RKO (cell line): Measurements from ENCODE around the gene GNMT.
A peak's percentile ranks its signal among the peaks of the same experiment; 100 is the strongest.
"Not testable (repeated sequence)": the region's sequence is repeated elsewhere in the genome, so short reads cannot be mapped to it uniquely, and the experiment has no call there.

Source experiments
- DNase-seq: peaks from one replicate; pipeline ENCODE4 v3.0.0-alpha.2; 2016; ENCODE audit warnings: low spot score

GNMT gene

DNA sequence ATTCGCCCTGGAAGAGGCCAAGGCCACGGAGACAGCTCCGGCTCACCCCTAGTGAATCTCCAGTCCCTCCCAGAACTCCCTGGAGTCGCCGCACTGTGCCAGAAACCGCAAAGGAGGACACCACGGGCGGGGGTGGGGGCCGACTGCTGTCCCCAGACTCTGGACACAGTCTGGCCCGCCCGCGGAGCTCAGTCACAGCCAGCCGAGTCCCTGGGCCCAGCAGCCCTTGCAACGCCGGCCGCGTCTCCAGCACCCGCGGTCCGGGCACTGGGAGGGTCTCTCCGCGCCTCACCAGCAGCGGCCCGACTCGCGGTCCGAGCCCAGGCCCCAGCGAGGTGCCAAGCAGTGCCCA is 17.9 kb downstream of the GNMT start:
- DNase-seq, result no peak

DNA sequence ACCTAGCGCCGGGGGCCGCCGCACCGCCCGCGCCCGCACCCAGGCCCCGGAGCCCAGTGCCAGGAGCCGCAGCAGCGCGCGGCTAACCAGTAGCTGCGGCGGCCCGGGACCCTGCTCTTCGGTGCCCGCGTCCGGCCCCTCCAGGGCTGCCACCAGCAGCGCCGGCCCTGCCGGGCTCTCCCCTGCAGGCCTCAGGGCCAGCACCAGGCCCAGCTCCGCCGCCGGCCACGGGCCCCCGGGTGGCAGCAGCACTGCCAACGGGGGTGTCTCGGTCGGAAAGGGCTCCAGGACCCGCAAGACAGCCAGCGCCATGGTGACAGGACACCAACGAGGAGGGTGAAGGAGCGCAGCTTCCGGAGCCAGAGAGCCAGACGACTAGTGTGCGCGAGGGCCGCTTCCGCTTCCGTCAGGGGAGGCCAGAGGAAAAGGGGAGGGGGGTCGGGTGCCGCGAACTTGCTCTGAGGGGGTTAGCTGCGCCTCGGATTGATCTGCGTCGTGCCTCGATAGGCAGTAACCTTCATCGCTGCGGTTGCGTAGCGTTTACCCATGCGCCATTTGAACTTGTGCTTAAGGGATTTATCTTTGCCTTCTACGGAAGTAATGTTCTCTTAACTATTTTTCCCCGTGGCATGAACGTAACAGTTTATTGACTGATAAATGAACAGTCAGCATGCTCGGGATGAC is 18.4 kb downstream of the GNMT start, which contains the start of gene PEX6:
PEX6 (minus strand) TSS at position 343 of the 684 bp plus-strand sequence; CDS start at position 312, 31 bp downstream.
- DNase-seq, result peak; percentile 95

GRCh38 chr6:42979523-42980177 is 19.1 kb downstream of the GNMT start:
- peak; percentile 80 for DNase-seq

DNA sequence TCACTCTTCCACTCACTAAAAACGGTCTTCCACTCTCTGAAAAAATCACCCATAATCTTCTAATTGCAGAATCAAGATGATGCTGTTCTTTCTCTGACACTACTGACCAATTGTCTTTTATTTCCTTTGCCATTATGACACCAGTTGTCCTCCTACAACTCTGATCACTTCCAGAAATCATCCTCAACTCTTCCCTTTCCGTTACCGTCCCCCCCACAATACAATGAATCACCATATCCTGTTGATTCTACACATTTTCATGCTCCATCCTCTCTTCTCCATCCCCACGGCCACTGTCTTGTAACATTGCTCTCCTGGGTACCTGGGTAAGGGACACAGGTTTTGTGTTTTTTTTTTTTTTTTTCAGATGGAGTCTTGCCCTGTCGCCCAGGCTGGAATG is 21.3 kb downstream of the GNMT start:
- DNase-seq, result no peak

DNA sequence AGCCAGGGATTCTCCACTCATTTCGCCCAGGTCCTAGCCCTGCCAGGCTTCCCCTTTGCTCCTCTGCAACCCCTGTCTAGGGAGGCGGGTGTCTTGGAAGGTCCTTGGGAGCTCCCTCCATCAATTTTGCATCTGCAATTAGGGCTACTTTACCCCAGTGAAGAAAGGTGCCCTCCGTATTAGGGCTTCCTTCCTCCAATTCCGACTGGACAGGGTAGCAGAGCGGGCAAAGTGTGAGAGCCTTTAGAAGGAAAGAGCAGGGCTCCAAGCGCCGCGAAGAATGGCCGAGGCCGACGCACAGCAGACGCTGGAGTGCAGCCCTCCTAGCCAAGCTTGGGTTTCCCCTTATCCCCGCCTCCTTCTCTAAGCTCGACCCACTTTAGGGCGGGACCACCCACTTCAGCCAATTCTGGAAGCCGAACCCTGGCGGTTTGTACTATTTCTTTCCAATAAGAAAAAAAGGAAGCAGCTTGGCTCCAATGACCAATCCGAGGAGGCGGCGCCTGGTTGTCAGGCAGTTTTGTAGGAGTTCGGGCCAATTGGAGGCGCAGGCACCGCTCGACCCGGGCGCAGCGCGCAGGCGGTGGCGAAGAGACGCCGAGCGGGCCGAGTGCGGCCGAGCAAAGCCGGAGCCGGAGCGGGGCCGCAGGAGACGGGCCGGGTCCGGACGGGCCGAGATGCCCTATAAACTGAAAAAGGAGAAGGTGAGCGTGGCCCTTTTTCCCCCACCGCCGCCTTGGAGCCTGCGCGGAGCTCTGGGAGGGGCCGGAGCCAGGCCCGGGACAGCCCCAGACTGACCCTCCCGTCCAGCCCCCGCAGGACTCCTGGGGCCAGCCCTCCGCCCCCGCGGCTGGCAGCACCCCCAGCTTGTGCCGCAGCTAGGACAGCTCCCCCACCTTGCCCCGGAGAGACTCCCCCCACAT is 23.7 kb downstream of the GNMT start, which contains the start of gene PPP2R5D:
PPP2R5D (plus strand) TSS at position 570 of the 923 bp plus-strand sequence; CDS start at position 678, 108 bp downstream.
- peak; percentile 99 for DNase-seq

- DNase-seq, result no peak
Measured at GRCh38 chr6:42984924-42985475, 24.4 kb downstream of the GNMT start.

GRCh38 chr6:42987533-42988451 is 27.2 kb downstream of the GNMT start:
- no peak for DNase-seq

DNA sequence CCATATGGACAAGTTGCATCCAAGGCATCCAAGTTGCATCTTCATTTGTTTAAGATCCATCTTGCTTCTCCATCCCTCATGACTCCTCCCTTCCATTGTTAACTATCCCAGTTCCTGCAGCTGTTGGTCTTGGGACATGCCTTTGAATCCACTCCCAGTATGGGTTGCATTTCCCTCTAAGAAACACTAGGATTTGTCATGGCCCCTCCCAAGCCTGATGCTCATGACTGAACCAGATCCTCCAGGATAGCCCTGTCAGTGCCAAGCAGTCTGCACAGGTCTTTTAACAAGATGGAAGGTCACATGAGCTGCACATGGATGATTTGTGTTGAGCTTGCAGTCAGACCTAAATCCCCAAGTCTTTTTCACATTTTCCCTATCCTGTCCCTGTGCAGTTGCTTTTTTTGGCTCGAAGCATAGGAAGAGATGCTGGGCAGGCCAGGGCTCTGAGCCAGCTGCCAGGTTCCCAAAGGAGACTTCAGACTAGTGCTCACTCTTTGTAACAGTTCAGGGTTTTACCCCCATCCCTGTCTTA is 28.0 kb downstream of the GNMT start:
- DNase-seq, result no peak

- no peak for DNase-seq
Measured at GRCh38 chr6:42989923-42990322, 29.4 kb downstream of the GNMT start.

- no peak for DNase-seq
Measured at GRCh38 chr6:42993445-42993844, 32.9 kb downstream of the GNMT start.

DNA sequence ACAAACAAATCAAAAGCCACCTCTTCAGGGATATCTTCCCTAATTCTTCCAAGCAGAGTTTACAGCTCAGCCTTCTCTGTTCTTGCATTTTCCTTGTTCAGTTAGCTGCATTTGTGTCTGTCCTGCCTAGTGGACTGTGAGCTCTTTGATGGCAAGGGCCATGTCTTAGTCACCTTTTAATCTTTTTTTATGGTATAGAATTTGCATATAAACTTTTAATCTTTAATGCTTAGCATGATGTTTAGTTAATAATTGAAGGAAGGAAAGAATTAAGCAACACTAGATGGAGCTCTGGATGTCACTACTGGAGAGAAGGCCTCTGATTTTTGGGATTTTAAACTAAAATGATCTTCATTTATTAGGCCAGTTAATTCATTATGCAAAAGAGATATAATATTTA is 36.0 kb downstream of the GNMT start:
- no peak for DNase-seq

GRCh38 chr6:42998205-42998604 is 37.7 kb downstream of the GNMT start:
- not testable (repeated sequence) for DNase-seq

DNA sequence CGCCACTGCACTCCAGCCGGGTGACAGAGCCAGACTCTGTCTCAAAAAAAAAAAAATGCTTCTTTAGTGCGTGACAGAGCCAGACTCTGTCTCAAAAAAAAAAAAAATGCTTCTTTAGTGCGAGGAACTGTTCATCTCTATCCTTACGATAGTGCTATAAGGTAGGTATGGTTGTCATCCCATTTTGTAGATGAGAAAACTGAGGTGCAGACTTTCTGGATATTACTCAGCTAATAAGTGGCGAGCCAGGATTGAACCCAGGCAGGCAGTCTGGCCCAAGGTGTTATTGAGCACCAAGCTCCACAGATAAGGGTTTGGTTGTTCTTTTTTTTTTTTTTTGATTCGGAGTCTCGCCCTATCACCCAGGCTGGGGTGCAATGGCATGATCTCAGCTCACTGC is 41.3 kb downstream of the GNMT start:
- DNase-seq, result no peak

- DNase-seq, result no peak
Measured at GRCh38 chr6:43005844-43006243, 45.3 kb downstream of the GNMT start.

DNA sequence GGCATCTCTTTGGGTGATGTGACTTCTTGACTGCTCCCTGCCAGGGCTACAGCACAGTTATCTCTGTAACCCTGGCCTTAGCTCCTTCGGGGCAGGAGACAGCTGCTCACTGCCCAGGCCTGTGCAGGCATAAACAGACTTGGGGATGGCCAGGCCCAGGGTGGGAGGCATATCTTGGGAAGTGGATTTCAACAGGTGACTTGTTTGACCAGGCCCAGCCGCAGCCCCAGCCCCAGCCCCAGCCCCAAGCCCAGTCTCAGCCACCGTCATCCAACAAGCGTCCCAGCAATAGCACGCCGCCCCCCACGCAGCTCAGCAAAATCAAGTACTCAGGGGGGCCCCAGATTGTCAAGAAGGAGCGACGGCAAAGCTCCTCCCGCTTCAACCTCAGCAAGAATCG is 45.7 kb downstream of the GNMT start:
- DNase-seq, result no peak

- no peak for DNase-seq
Measured at GRCh38 chr6:43007126-43007525, 46.6 kb downstream of the GNMT start.

DNA sequence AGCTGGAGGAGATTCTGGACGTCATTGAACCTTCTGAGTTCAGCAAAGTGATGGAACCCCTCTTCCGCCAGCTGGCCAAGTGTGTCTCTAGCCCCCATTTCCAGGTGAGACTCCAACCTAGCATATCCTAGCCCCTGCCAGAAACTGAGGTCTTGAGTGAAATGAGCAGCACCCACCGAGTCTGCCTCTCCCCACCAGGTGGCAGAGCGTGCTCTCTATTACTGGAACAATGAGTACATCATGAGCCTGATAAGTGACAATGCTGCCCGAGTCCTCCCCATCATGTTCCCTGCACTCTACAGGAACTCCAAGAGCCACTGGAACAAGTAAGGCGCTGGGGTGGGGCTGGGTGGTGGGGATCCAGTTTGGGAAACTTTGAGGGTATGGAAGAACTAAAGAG is 48.6 kb downstream of the GNMT start:
- peak; percentile 80 for DNase-seq

DNA sequence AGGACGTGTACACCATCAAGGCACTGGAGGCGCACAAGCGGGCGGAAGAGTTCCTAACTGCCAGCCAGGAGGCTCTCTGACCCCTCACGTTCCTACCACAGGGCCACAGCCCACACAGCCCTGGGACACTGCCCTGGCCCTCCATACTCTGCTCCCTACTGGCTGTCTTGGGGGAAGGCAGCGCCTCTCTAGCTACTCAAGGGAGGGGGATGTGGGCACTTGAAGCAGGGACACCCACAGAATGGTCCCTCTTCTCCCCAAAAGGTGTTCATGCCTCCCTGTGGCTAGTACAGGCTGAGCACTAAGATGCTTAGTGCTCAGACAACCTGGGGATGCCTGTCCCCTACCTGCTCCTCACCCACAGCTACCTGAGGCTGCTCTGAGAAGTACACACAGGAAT is 50.7 kb downstream of the GNMT start:
- no peak for DNase-seq

DNA sequence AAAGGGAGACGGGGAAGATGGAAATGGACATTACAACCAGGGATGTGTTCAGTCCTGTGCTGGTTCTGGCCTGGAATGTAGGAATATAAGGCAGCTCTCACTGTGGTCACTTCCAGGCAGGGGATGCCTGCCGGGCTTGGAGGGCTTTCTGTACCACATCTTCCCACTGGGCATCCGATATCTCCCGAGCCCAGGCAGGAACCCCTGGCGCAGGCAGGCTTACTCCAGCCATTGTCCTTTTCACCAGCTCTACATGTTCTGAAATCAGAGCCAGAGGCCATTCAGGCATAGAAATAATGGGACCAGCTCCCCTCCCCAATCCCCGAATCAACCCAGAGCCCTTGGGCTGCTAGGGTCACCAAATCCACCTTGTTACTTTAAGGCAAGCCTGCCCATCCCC is 51.8 kb downstream of the GNMT start:
- no peak for DNase-seq

- DNase-seq, result peak; percentile 67
Measured at GRCh38 chr6:43013097-43013842, 52.7 kb downstream of the GNMT start.
